SU-DHL-6 (cell line): ENCODE results near the gene IL36G.

Experiments used
- CTCF ChIP-seq: fragments of 200-600 bp; sonication (generic); IDR thresholded peaks from one replicate; pipeline ENCODE4 v1.5.1; 2017; ENCODE audit warnings: antibody characterized with exemption, mild to moderate bottlenecking, low read length, moderate library complexity; ENCODE audit not compliant: insufficient read depth, poor library complexity, severe bottlenecking
- EZH2phosphoT487 ChIP-seq: fragments of 200-600 bp; sonication (generic), shearing (Covaris generic); conservative IDR thresholded peaks from 2 replicates; pipeline ENCODE4 v1.6.1; 2018; ENCODE audit warnings: mild to moderate bottlenecking, antibody characterized with exemption, low read length, moderate library complexity, mixed read lengths

DNA sequence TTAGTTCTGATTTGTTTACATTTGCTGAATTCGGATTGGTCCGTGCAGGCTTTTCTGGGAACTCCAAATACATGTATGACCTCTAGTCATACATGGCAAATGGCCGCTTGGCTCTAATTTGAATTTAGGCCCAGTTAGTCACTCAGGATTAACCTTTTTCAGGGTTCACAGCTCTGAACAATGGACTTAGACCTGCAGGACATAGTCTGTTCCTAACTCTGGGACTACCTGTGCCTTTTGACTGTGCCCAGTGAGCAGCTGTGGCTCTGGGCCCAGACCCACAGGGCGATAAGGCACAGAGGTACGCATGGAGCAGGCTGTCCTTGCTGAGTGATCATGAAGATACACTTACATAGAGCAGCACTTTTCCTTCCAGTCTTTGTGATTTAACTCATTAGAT is 38.4 kb upstream of the IL36G start:
- no peak for TF ChIP-seq CTCF
- no peak for TF ChIP-seq EZH2phosphoT487
